GM21528 (cell line): ENCODE results near the gene MDH1B.
A peak's percentile ranks its signal among the peaks of the same experiment; 100 is the strongest.

Source experiments
- ATAC-seq: cut with Tn5 transposase; IDR thresholded peaks from one replicate; pipeline ENCODE4 v1.9.1; 2021; ENCODE audit warnings: mild to moderate bottlenecking, moderate library complexity; ENCODE audit not compliant: unreplicated experiment, low FRiP score

The MDH1B gene

GRCh38 chr2:206698811-206699210, 66.3 kb downstream of the MDH1B start:
- no peak for ATAC-seq

- no peak for ATAC-seq
Measured at GRCh38 chr2:206696910-206697309, 68.2 kb downstream of the MDH1B start.

DNA sequence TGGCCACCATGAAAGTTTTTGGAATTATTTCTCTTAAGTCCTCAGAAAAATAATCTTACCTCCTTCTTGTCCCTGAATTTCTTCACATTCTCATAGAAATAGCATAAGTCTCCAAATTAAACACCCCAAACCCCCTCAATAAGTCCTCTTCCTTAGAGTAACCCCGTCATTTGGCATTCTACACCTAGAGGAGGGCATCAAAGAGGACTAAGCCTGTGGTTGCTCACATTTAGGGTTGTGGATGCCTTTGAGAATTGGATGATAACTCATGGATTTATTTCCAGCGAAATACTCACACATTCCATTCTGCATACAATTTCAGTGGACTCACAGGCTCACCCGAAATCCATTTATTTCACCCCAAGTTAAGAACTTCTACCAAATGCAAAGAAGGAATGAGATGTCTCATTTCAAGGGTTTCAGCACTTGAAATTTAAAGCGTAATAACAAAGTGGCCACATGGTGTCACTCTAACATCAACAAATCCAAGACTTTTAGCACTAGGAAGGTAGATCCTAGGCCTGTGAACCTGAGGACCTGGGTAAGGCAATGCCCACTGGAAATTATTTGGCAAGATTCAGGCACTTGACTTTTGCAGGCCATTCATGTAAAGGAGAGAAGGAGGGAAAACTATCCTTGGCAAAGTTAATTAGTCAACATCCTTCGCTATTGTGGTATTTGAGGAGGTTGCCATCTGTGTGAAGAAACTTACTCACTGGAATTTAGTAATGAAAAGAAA, 71.6 kb downstream of the MDH1B start:
- peak; percentile 74 for ATAC-seq

DNA sequence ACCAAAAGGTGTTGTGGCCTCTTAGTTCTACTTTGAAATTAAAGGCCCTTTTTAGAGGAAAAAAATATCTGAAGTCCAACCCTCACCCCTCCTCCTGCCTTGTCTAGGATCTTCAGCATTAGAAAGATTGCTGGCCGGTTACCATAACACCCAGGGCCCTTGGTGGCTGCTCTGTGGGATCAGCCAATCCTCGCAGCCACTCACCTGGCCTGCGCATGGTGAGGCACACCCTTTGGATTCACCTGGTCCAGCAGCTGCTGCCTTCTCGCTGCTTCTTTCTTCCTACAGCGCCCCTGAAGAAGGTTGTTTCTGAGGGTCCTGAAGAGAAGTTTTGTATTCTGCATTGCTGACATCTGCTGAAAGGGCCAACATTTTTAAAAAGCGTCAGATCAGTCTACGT, 72.2 kb downstream of the MDH1B start:
- ATAC-seq, result no peak

DNA sequence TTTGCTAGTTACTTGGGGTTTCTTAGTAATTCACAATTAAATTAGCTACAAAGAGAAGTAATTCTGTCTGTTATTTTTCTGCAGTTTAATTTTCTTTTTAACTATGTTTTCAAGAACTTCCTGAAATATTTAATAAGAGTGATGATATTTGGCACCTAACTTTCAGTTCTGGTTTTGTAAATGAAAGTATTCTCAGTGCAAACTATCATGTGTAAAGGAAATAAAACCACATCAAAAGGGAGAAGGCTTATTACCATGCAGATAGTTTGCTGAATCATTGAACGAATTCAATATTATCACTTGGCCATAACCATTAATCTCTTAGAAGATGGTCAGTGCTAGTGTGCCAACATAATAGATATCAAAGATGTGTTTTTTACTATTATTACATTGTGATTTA, 76.1 kb downstream of the MDH1B start:
- ATAC-seq, result no peak

GRCh38 chr2:206688453-206688852, 76.7 kb downstream of the MDH1B start:
- no peak for ATAC-seq
